Liver (tissue), 9 donors: ENCODE results near the gene RPH3AL. TPM values are rescaled to one million over a fixed set of nuclear protein-coding genes. Genes with fewer than 3 reads are reported as not detected.

ENCODE experiments used
- DNase-seq: peaks from one replicate; pipeline ENCODE4 v3.0.0-alpha.2; 2017; ENCODE audit warnings: low spot score
- H3K27ac ChIP-seq, 2 donors: one replicate each; pipeline ENCODE4 v1.7.0; 2013; ENCODE audit warnings: inconsistent platforms in 2 of 2, low read length in 2 of 2, control low read depth in 1 of 2, low read depth in 1 of 2, mild to moderate bottlenecking in 1 of 2
- H3K27me3 ChIP-seq, 4 donors: one replicate each; pipeline versions ENCODE4 v1.6.1 to v1.7.0; 2013; ENCODE audit warnings: low read length in 3 of 4, inconsistent platforms in 1 of 4, mild to moderate bottlenecking in 1 of 4, moderate library complexity in 1 of 4; ENCODE audit not compliant: control insufficient read depth in 4 of 4, insufficient read depth in 4 of 4
- H3K36me3 ChIP-seq, 4 donors: one replicate each; pipeline versions ENCODE4 v1.6.1 to v1.7.0; 2013; ENCODE audit warnings: low read length in 3 of 4, mild to moderate bottlenecking in 3 of 4, low read depth in 1 of 4, moderate library complexity in 1 of 4; ENCODE audit not compliant: control insufficient read depth in 4 of 4, insufficient read depth in 3 of 4
- H3K4me1 ChIP-seq, 4 donors: one replicate each; pipeline versions ENCODE4 v1.6.1 to v1.7.0; 2013; ENCODE audit warnings: low read length in 3 of 4, mild to moderate bottlenecking in 3 of 4, moderate library complexity in 1 of 4; ENCODE audit not compliant: control insufficient read depth in 4 of 4, insufficient read depth in 4 of 4
- H3K4me3 ChIP-seq, 3 donors: one replicate each; pipeline versions ENCODE4 v1.6.1 to v1.7.0; 2013; ENCODE audit warnings: low read length in 3 of 3, control low read depth in 1 of 3, low read depth in 1 of 3, mild to moderate bottlenecking in 1 of 3
- H3K9ac ChIP-seq, 2 donors: one replicate each; pipeline ENCODE4 v1.7.0; 2013; ENCODE audit warnings: low read length in 2 of 2, mild to moderate bottlenecking in 2 of 2, moderate library complexity in 2 of 2, control low read depth in 1 of 2, low read depth in 1 of 2
- H3K9me3 ChIP-seq, 4 donors: one replicate each; pipeline versions ENCODE4 v1.6.1 to v1.7.0; 2013; ENCODE audit warnings: low read length in 3 of 4; ENCODE audit not compliant: control insufficient read depth in 4 of 4
- EGR1 ChIP-seq, 2 donors: IDR thresholded peaks; 2 replicates each; pipeline ENCODE4 v1.6.1; 2016 to 2018; ENCODE audit warnings: antibody characterized with exemption in 2 of 2, low read depth in 2 of 2
- FOXA1 ChIP-seq: IDR thresholded peaks from 2 replicates; pipeline ENCODE4 v1.6.1; 2016; ENCODE audit warnings: antibody characterized with exemption
- FOXA2 ChIP-seq: IDR thresholded peaks from 2 replicates; pipeline ENCODE4 v1.6.1; 2016; ENCODE audit warnings: antibody characterized with exemption
- GABPA ChIP-seq, 2 donors: IDR thresholded peaks in 1 of 2; conservative IDR thresholded peaks in 1 of 2; 2 replicates each; pipeline ENCODE4 v1.6.1; 2016; ENCODE audit warnings: antibody characterized with exemption in 2 of 2, mild to moderate bottlenecking in 1 of 2, moderate library complexity in 1 of 2
- HNF4A ChIP-seq, 2 donors: conservative IDR thresholded peaks; 2 replicates each; pipeline ENCODE4 v1.6.1; 2016; ENCODE audit warnings: antibody characterized with exemption in 2 of 2, mild to moderate bottlenecking in 2 of 2
- HNF4G ChIP-seq: IDR thresholded peaks from 2 replicates; pipeline ENCODE4 v1.6.1; 2016; ENCODE audit warnings: antibody characterized with exemption
- JUND ChIP-seq, 2 donors: IDR thresholded peaks; 2 replicates each; pipeline ENCODE4 v1.6.1; 2016; ENCODE audit warnings: antibody characterized with exemption in 2 of 2
- NR2F2 ChIP-seq: IDR thresholded peaks from 2 replicates; pipeline ENCODE4 v1.6.1; 2016; ENCODE audit warnings: antibody characterized with exemption
- RAD21 ChIP-seq, 2 donors: IDR thresholded peaks; 2 replicates each; pipeline ENCODE4 v1.6.1; 2016; ENCODE audit warnings: antibody characterized with exemption in 2 of 2, mild to moderate bottlenecking in 2 of 2
- RXRA ChIP-seq, 2 donors: IDR thresholded peaks; 2 replicates each; pipeline ENCODE4 v1.6.1; 2017 to 2018; ENCODE audit warnings: antibody characterized with exemption in 2 of 2, mild to moderate bottlenecking in 1 of 2
- SP1 ChIP-seq: IDR thresholded peaks from 2 replicates; pipeline ENCODE4 v1.6.1; 2018; ENCODE audit warnings: antibody characterized with exemption, mild to moderate bottlenecking
- TAF1 ChIP-seq: conservative IDR thresholded peaks from 2 replicates; pipeline ENCODE4 v1.6.1; 2016; ENCODE audit warnings: antibody characterized with exemption, mild to moderate bottlenecking
- YY1 ChIP-seq: IDR thresholded peaks from 2 replicates; pipeline ENCODE4 v1.6.1; 2016; ENCODE audit warnings: antibody characterized with exemption, mild to moderate bottlenecking
- WGBS: extraction: QIAGEN DNeasy Blood & Tissue Kit; methylation state at CpG from one replicate; pipeline ENCODE4 v1.1.7; 2013; 5-methylcytosine and 5-hydroxymethylcytosine counted together
- polyA plus RNA-seq, 2 donors: library from polyadenylated mRNA; stranded (reverse) in 1 of 2; unstranded in 1 of 2; fragments of 200-250 nt in 1 of 2; fragments of >200 nt in 1 of 2; fragmentation: Nextera tagmentation in 1 of 2; extraction: Ambion mirVana in 1 of 2; gene quantifications; one replicate each; pipeline versions ENCODE4 v1.2.1 to v1.2.3, GENCODE V29; 2013 to 2015
- total RNA-seq, 2 donors: library from RNA; depleted of rRNA; stranded (reverse); fragments of >200 nt; gene quantifications; one replicate each; pipeline ENCODE4 v1.2.3, GENCODE V29; 2014
- TF ChIP-seq, protein P1 (sequence below): fragments of 150-350 bp; IDR thresholded peaks from 2 replicates; pipeline ENCODE4 v1.5.1; 2017; ENCODE audit warnings: improper control_type of control experiment, low read depth, low read length; ENCODE audit not compliant: missing input control
- TF ChIP-seq, protein P2 (sequence below): IDR thresholded peaks from 2 replicates; pipeline ENCODE4 v1.6.1; 2016; ENCODE audit warnings: antibody characterized with exemption
- TF ChIP-seq, protein P3 (sequence below): IDR thresholded peaks from 2 replicates; pipeline ENCODE4 v1.6.1; 2016; ENCODE audit warnings: antibody characterized with exemption, mild to moderate bottlenecking
- TF ChIP-seq, protein P4 (sequence below): IDR thresholded peaks from 2 replicates; pipeline ENCODE4 v1.6.1; 2016; ENCODE audit warnings: antibody characterized with exemption
- TF ChIP-seq, protein P5 (sequence below): IDR thresholded peaks from 2 replicates; pipeline ENCODE4 v1.6.1; 2016; ENCODE audit warnings: antibody characterized with exemption
- donor health status: healthy.
- donor health status: healthy.
- donor health status: healthy.
- donor health status: healthy.
- donor health status: healthy.

The RPH3AL gene
- total and polyA plus RNA-seq, 4 donors = 8.5 to 52.5 (median 13.9) TPM

DNA sequence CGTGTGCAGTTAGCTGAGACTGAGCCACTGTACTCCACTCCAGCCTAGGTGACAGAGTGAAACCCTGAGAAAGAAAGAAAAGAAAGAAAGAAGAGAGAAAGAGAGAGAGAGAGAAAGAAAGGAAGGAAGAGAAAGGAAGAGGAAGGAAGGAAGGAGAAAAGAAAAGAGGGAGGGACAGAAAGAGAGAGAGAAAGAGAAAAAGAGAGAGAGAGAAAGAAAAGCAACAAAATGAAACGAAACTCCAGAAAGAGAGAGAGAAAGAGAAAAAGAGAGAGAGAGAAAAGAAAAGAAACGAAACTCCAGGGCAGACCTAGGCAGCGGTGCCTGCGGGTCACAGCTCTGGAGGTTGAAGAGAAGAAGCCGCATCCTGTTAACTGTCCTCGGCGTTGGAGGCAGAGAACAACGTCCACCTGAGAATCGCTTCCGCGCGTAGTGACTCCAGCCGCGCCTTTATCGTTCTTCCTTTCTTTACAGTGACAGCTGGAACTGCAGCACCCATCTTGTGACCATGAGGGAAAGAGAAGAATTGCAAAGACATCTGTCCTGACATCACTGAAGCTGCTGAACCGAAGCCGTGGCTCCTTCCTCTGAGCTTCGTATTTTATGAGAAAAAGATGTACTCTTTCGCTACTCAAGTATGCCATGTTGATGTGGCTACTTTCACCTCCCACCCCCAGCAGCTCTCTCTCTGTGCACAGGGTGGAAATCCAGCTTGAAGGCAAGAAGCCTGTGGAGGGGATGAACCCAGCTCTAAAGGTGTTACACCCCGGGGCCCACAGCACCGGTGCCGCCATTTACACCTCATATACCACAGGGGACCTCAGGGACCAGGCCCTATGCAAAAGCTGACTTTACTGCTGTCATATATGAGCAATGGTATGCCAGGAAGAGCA, 114.3 kb downstream of the RPH3AL start:
- Histone ChIP-seq H3K9ac (no peak overlapping the region), H3K4me1 (peaks cover 2 to 20% (median 11%) of the 10 kb centered on the region in 4 donors), H3K36me3 (peaks cover 0 to 4% (median under 1%) of the 10 kb centered on the region in 4 donors), H3K4me3 (no peak overlapping the region), H3K27ac (no peak overlapping the region), H3K9me3 (no peaks in the 10 kb centered on the region), H3K27me3 (no peaks in the 10 kb centered on the region)
- TF ChIP-seq JUND (IDR thresholded peaks at IDR 0.05) = no peak
- no peak for TF ChIP-seq FOXA2
- no peak for TF ChIP-seq GABPA (IDR thresholded peaks at IDR 0.05 in 1 of 2, conservative IDR thresholded peaks at IDR 0.05 in 1 of 2)
- TF ChIP-seq, protein P1, sequence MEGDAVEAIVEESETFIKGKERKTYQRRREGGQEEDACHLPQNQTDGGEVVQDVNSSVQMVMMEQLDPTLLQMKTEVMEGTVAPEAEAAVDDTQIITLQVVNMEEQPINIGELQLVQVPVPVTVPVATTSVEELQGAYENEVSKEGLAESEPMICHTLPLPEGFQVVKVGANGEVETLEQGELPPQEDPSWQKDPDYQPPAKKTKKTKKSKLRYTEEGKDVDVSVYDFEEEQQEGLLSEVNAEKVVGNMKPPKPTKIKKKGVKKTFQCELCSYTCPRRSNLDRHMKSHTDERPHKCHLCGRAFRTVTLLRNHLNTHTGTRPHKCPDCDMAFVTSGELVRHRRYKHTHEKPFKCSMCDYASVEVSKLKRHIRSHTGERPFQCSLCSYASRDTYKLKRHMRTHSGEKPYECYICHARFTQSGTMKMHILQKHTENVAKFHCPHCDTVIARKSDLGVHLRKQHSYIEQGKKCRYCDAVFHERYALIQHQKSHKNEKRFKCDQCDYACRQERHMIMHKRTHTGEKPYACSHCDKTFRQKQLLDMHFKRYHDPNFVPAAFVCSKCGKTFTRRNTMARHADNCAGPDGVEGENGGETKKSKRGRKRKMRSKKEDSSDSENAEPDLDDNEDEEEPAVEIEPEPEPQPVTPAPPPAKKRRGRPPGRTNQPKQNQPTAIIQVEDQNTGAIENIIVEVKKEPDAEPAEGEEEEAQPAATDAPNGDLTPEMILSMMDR = no peak
- TF ChIP-seq SP1 = no peak
- TF ChIP-seq, protein P2, sequence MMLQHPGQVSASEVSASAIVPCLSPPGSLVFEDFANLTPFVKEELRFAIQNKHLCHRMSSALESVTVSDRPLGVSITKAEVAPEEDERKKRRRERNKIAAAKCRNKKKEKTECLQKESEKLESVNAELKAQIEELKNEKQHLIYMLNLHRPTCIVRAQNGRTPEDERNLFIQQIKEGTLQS = no peak
- no peak for TF ChIP-seq RXRA (IDR thresholded peaks at IDR 0.05)
- TF ChIP-seq HNF4G = no peak
- no peak for TF ChIP-seq NR2F2
- no peak for TF ChIP-seq EGR1 (IDR thresholded peaks at IDR 0.05; ENCODE audit: low read depth in 2 of 2)
- TF ChIP-seq, protein P3, sequence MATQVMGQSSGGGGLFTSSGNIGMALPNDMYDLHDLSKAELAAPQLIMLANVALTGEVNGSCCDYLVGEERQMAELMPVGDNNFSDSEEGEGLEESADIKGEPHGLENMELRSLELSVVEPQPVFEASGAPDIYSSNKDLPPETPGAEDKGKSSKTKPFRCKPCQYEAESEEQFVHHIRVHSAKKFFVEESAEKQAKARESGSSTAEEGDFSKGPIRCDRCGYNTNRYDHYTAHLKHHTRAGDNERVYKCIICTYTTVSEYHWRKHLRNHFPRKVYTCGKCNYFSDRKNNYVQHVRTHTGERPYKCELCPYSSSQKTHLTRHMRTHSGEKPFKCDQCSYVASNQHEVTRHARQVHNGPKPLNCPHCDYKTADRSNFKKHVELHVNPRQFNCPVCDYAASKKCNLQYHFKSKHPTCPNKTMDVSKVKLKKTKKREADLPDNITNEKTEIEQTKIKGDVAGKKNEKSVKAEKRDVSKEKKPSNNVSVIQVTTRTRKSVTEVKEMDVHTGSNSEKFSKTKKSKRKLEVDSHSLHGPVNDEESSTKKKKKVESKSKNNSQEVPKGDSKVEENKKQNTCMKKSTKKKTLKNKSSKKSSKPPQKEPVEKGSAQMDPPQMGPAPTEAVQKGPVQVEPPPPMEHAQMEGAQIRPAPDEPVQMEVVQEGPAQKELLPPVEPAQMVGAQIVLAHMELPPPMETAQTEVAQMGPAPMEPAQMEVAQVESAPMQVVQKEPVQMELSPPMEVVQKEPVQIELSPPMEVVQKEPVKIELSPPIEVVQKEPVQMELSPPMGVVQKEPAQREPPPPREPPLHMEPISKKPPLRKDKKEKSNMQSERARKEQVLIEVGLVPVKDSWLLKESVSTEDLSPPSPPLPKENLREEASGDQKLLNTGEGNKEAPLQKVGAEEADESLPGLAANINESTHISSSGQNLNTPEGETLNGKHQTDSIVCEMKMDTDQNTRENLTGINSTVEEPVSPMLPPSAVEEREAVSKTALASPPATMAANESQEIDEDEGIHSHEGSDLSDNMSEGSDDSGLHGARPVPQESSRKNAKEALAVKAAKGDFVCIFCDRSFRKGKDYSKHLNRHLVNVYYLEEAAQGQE = no peak
- no peak for TF ChIP-seq YY1
- TF ChIP-seq FOXA1 = no peak
- TF ChIP-seq, protein P4, sequence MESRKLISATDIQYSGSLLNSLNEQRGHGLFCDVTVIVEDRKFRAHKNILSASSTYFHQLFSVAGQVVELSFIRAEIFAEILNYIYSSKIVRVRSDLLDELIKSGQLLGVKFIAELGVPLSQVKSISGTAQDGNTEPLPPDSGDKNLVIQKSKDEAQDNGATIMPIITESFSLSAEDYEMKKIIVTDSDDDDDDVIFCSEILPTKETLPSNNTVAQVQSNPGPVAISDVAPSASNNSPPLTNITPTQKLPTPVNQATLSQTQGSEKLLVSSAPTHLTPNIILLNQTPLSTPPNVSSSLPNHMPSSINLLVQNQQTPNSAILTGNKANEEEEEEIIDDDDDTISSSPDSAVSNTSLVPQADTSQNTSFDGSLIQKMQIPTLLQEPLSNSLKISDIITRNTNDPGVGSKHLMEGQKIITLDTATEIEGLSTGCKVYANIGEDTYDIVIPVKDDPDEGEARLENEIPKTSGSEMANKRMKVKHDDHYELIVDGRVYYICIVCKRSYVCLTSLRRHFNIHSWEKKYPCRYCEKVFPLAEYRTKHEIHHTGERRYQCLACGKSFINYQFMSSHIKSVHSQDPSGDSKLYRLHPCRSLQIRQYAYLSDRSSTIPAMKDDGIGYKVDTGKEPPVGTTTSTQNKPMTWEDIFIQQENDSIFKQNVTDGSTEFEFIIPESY = no peak
- no peak for TF ChIP-seq HNF4A (conservative IDR thresholded peaks at IDR 0.05)
- TF ChIP-seq, protein P5, sequence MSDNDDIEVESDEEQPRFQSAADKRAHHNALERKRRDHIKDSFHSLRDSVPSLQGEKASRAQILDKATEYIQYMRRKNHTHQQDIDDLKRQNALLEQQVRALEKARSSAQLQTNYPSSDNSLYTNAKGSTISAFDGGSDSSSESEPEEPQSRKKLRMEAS = no peak
- TF ChIP-seq TAF1 = no peak
- no peak for TF ChIP-seq RAD21 (IDR thresholded peaks at IDR 0.05)
- 94% methylated on average over 23 of the region's 23 CpGs for WGBS
- DNase-seq = no peak
